Measurements from ENCODE around the gene OR2Y1.

DNA sequence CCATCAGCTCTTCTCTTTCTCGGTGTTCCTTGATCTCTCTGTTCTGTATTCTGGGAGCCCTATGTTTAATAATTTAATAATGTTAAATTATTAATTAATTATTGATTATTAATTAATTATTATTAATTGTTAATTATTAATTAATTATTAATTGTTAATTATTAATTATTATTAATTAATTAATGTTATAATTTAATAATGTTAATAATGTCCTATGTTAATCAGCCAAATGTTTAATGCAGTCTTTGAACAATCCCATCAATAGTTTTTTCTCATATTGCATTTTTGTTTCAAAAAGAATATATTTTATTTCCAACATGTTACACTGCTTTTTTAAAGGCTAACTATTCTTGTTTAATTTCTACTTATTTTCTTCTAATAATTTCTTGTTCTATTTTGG lies 36.5 kb upstream of the OR2Y1 start:
- TF ChIP-seq, protein P1, sequence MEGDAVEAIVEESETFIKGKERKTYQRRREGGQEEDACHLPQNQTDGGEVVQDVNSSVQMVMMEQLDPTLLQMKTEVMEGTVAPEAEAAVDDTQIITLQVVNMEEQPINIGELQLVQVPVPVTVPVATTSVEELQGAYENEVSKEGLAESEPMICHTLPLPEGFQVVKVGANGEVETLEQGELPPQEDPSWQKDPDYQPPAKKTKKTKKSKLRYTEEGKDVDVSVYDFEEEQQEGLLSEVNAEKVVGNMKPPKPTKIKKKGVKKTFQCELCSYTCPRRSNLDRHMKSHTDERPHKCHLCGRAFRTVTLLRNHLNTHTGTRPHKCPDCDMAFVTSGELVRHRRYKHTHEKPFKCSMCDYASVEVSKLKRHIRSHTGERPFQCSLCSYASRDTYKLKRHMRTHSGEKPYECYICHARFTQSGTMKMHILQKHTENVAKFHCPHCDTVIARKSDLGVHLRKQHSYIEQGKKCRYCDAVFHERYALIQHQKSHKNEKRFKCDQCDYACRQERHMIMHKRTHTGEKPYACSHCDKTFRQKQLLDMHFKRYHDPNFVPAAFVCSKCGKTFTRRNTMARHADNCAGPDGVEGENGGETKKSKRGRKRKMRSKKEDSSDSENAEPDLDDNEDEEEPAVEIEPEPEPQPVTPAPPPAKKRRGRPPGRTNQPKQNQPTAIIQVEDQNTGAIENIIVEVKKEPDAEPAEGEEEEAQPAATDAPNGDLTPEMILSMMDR (IDR thresholded peaks at IDR 0.05): no peak
- TF ChIP-seq POLR2A (IDR thresholded peaks at IDR 0.05): no peak
- no peak for TF ChIP-seq EP300 (IDR thresholded peaks at IDR 0.05)

Data from stomach (tissue), 4 donors.